Fibroblast of lung (primary cell): Measurements from ENCODE around the gene SLC6A19.

Source experiments
- EZH2 ChIP-seq: IDR thresholded peaks from 2 replicates; pipeline ENCODE4 v1.5.1; 2012; ENCODE audit warnings: low read length, control low read depth, mild to moderate bottlenecking; ENCODE audit errors: missing control alignments
- TF ChIP-seq, protein P1 (sequence below), 2 donors: IDR thresholded peaks in 1 of 2; conservative IDR thresholded peaks in 1 of 2; 1 replicate in 1 of 2; 2 replicates in 1 of 2; pipeline ENCODE4 v1.5.1; 2011 to 2012; ENCODE audit warnings: low read length in 2 of 2, control low read depth in 1 of 2, inconsistent platforms in 1 of 2, low read depth in 1 of 2, mild to moderate bottlenecking in 1 of 2

- TF ChIP-seq, protein P1, sequence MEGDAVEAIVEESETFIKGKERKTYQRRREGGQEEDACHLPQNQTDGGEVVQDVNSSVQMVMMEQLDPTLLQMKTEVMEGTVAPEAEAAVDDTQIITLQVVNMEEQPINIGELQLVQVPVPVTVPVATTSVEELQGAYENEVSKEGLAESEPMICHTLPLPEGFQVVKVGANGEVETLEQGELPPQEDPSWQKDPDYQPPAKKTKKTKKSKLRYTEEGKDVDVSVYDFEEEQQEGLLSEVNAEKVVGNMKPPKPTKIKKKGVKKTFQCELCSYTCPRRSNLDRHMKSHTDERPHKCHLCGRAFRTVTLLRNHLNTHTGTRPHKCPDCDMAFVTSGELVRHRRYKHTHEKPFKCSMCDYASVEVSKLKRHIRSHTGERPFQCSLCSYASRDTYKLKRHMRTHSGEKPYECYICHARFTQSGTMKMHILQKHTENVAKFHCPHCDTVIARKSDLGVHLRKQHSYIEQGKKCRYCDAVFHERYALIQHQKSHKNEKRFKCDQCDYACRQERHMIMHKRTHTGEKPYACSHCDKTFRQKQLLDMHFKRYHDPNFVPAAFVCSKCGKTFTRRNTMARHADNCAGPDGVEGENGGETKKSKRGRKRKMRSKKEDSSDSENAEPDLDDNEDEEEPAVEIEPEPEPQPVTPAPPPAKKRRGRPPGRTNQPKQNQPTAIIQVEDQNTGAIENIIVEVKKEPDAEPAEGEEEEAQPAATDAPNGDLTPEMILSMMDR (conservative IDR thresholded peaks at IDR 0.05 in 1 of 2, IDR thresholded peaks at IDR 0.05 in 1 of 2; ENCODE audit: low read depth in 1 of 2, low read length in 2 of 2), result no peak
- TF ChIP-seq EZH2, result no peak
These were observed 30.0 kb downstream of the SLC6A19 start for GRCh38 chr5:1231354-1231905.
